ENCODE measurements around the gene TMEM150A. TPM values are rescaled to one million over a fixed set of nuclear protein-coding genes. Genes with fewer than 3 reads are reported as not detected.
A peak's percentile ranks its signal among the peaks of the same experiment; 100 is the strongest.

Gene TMEM150A
- total and polyA plus RNA-seq, 2 of the 13 experiments (the other 11 are each of a cell fraction or from before 2014, with no cell fraction given) = 30.1 to 70.4 TPM

DNA sequence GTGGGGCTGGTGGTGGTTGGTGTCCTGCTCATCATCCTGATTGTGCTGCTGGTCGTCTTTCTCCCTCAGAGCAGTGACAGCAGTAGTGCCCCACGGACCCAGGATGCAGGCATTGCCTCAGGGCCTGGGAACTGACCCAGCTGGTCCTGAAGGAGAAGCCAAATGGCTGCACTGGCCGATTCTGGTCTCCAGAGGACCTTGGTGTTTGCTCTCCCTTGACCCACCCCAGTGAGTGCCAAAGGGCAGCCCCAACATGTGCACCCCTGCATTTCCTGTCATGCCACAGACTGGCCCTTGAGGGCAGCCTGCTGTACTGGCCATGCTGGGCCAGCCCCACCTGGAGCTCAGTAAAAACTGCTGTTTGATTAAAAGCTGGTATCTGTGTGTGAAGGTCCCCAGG is 9.5 kb downstream of the TMEM150A start (continued):
- TF ChIP-seq ZSCAN12 (CRISPR knock-in tag; IDR thresholded peaks at IDR 0.05) (no peak), NFE2L1 (CRISPR knock-in tag; IDR thresholded peaks at IDR 0.05; ENCODE audit: borderline replicate concordance) (0 out of 2 replicates have a peak, but pooled peaks have one; percentile 26), KLF13 (CRISPR knock-in tag; IDR thresholded peaks at IDR 0.05) (no peak), PRPF4 (IDR thresholded peaks at IDR 0.05; ENCODE audit: low read depth, low read length, poor library complexity, severe bottlenecking) (no peak), ZNF510 (CRISPR knock-in tag; IDR thresholded peaks at IDR 0.05; ENCODE audit: low read depth) (no peak), KLF16 (CRISPR knock-in tag; IDR thresholded peaks at IDR 0.05) (no peak), HHEX (CRISPR knock-in tag; IDR thresholded peaks at IDR 0.05) (no peak), SETDB1 (CRISPR knock-in tag; IDR thresholded peaks at IDR 0.05; ENCODE audit: borderline replicate concordance) (no peak), ARID2 (CRISPR knock-in tag; IDR thresholded peaks at IDR 0.05; ENCODE audit: borderline replicate concordance) (no peak), RAD21 (CRISPR knock-in tag; IDR thresholded peaks at IDR 0.05) (peak; percentile 36; the same call in 1 of the 2 replicates), SP1 (IDR thresholded peaks at IDR 0.05) (no peak), SP1 (CRISPR knock-in tag; IDR thresholded peaks at IDR 0.05) (no peak), FIP1L1 (IDR thresholded peaks at IDR 0.05; ENCODE audit: borderline replicate concordance, insufficient read depth, low read depth, low read length) (no peak), IKZF4 (CRISPR knock-in tag; IDR thresholded peaks at IDR 0.05; ENCODE audit: borderline replicate concordance, low read depth, not compliant biosample characterization) (no peak), SOX6 (IDR thresholded peaks at IDR 0.05) (no peak), SOX6 (CRISPR knock-in tag; IDR thresholded peaks at IDR 0.05) (0 out of 2 replicates have a peak, but pooled peaks have one; percentile 23), HNF4A (CRISPR knock-in tag; IDR thresholded peaks at IDR 0.05) (peak; percentile 85), AHR (CRISPR knock-in tag; IDR thresholded peaks at IDR 0.05) (no peak), ATF7-NPFF (CRISPR knock-in tag; IDR thresholded peaks at IDR 0.05; ENCODE audit: low read depth) (no peak), CAMTA2 (CRISPR knock-in tag; IDR thresholded peaks at IDR 0.05; ENCODE audit: borderline replicate concordance) (0 out of 2 replicates have a peak, but pooled peaks have one; percentile 62), RCOR2 (CRISPR knock-in tag; IDR thresholded peaks at IDR 0.05) (no peak), NCOA2 (CRISPR knock-in tag; IDR thresholded peaks at IDR 0.05) (no peak), ZNF230 (CRISPR knock-in tag; IDR thresholded peaks at IDR 0.05) (no peak)
- TF ChIP-seq, protein P1, sequence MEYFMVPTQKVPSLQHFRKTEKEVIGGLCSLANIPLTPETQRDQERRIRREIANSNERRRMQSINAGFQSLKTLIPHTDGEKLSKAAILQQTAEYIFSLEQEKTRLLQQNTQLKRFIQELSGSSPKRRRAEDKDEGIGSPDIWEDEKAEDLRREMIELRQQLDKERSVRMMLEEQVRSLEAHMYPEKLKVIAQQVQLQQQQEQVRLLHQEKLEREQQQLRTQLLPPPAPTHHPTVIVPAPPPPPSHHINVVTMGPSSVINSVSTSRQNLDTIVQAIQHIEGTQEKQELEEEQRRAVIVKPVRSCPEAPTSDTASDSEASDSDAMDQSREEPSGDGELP (IDR thresholded peaks at IDR 0.05; ENCODE audit: borderline replicate concordance, low read depth) = peak; percentile 39; the same call in 1 of the 2 replicates
- TF ChIP-seq, protein P2, sequence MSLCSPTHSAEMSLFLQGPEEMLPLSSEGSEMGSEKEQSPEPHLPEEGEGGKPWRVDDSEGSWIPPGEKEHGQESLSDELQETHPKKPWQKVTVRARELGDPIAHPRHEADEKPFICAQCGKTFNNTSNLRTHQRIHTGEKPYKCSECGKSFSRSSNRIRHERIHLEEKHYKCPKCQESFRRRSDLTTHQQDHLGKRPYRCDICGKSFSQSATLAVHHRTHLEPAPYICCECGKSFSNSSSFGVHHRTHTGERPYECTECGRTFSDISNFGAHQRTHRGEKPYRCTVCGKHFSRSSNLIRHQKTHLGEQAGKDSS (CRISPR knock-in tag; IDR thresholded peaks at IDR 0.05; ENCODE audit: borderline replicate concordance, low read depth) = no peak
- TF ChIP-seq, protein P3, sequence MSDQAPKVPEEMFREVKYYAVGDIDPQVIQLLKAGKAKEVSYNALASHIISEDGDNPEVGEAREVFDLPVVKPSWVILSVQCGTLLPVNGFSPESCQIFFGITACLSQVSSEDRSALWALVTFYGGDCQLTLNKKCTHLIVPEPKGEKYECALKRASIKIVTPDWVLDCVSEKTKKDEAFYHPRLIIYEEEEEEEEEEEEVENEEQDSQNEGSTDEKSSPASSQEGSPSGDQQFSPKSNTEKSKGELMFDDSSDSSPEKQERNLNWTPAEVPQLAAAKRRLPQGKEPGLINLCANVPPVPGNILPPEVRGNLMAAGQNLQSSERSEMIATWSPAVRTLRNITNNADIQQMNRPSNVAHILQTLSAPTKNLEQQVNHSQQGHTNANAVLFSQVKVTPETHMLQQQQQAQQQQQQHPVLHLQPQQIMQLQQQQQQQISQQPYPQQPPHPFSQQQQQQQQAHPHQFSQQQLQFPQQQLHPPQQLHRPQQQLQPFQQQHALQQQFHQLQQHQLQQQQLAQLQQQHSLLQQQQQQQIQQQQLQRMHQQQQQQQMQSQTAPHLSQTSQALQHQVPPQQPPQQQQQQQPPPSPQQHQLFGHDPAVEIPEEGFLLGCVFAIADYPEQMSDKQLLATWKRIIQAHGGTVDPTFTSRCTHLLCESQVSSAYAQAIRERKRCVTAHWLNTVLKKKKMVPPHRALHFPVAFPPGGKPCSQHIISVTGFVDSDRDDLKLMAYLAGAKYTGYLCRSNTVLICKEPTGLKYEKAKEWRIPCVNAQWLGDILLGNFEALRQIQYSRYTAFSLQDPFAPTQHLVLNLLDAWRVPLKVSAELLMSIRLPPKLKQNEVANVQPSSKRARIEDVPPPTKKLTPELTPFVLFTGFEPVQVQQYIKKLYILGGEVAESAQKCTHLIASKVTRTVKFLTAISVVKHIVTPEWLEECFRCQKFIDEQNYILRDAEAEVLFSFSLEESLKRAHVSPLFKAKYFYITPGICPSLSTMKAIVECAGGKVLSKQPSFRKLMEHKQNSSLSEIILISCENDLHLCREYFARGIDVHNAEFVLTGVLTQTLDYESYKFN (CRISPR knock-in tag; conservative IDR thresholded peaks at IDR 0.05) = no peak
- TF ChIP-seq, protein P4, sequence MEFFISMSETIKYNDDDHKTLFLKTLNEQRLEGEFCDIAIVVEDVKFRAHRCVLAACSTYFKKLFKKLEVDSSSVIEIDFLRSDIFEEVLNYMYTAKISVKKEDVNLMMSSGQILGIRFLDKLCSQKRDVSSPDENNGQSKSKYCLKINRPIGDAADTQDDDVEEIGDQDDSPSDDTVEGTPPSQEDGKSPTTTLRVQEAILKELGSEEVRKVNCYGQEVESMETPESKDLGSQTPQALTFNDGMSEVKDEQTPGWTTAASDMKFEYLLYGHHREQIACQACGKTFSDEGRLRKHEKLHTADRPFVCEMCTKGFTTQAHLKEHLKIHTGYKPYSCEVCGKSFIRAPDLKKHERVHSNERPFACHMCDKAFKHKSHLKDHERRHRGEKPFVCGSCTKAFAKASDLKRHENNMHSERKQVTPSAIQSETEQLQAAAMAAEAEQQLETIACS (CRISPR knock-in tag; IDR thresholded peaks at IDR 0.05) = no peak
